ENCODE data around the gene REST.
"Not testable (repeated sequence)": the region's sequence is repeated elsewhere in the genome, so short reads cannot be mapped to it uniquely, and the experiment has no call there.

The REST gene, protein sequence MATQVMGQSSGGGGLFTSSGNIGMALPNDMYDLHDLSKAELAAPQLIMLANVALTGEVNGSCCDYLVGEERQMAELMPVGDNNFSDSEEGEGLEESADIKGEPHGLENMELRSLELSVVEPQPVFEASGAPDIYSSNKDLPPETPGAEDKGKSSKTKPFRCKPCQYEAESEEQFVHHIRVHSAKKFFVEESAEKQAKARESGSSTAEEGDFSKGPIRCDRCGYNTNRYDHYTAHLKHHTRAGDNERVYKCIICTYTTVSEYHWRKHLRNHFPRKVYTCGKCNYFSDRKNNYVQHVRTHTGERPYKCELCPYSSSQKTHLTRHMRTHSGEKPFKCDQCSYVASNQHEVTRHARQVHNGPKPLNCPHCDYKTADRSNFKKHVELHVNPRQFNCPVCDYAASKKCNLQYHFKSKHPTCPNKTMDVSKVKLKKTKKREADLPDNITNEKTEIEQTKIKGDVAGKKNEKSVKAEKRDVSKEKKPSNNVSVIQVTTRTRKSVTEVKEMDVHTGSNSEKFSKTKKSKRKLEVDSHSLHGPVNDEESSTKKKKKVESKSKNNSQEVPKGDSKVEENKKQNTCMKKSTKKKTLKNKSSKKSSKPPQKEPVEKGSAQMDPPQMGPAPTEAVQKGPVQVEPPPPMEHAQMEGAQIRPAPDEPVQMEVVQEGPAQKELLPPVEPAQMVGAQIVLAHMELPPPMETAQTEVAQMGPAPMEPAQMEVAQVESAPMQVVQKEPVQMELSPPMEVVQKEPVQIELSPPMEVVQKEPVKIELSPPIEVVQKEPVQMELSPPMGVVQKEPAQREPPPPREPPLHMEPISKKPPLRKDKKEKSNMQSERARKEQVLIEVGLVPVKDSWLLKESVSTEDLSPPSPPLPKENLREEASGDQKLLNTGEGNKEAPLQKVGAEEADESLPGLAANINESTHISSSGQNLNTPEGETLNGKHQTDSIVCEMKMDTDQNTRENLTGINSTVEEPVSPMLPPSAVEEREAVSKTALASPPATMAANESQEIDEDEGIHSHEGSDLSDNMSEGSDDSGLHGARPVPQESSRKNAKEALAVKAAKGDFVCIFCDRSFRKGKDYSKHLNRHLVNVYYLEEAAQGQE

DNA sequence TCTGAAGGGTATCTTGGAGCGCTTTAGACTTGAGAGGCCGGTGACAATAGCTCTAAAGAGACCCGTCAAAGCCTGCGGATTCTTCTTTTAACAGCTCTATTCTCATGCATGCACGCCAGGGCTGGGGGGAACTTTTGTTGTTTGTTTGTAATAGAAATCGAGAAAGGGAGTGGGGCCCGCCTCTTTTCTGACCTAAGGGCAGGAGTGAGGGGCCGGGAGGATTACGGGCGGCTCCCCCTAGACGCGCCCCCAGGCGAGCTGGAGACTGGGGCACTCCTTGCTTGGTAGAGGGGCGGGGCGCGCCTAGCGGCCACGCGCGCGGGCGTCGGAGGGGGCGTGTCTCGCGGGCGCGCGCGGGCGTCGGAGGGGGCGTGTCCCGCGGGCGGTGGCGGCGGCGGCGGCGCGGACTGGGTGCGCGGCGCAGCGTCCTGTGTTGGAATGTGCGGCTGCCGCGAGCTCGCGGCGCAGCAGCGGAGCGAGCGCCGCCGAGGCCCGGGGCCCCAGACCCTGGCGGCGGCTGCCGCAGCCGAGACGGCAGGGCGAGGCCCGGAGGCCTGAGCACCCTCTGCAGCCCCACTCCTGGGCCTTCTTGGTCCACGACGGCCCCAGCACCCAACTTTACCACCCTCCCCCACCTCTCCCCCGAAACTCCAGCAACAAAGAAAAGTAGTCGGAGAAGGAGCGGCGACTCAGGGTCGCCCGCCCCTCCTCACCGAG lies at the start of gene REST:
Gene REST (plus strand): TSS at position 412 of the 717 bp plus-strand sequence. CDS start 2,739 bp downstream, outside the sequence.
- peak; percentile 81 for DNase-seq

GRCh38 chr4:56859841-56860240 lies 47.9 kb upstream of the REST start:
- no peak for DNase-seq

DNA sequence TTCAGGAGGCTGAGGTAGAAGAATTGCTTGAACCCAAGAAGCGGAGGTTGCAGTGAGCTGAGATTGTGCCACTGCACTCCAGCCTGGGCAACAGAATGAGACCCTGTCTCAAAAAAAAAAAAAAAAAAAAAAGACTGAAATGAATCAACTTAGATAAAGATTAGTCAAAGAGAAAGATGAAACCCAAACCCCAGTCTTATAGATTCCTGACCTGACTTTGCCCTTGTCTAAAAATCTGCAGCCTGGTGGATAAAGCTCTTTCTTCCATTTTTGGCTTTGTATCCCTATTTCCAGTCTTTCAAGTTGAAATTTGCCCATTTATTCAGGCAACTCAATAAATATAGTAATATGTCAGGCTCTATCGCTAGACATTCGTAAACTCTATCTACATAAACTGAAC lies 46.9 kb upstream of the REST start:
- no peak for DNase-seq

GRCh38 chr4:56861360-56861759 lies 46.3 kb upstream of the REST start:
- DNase-seq = no peak

DNA sequence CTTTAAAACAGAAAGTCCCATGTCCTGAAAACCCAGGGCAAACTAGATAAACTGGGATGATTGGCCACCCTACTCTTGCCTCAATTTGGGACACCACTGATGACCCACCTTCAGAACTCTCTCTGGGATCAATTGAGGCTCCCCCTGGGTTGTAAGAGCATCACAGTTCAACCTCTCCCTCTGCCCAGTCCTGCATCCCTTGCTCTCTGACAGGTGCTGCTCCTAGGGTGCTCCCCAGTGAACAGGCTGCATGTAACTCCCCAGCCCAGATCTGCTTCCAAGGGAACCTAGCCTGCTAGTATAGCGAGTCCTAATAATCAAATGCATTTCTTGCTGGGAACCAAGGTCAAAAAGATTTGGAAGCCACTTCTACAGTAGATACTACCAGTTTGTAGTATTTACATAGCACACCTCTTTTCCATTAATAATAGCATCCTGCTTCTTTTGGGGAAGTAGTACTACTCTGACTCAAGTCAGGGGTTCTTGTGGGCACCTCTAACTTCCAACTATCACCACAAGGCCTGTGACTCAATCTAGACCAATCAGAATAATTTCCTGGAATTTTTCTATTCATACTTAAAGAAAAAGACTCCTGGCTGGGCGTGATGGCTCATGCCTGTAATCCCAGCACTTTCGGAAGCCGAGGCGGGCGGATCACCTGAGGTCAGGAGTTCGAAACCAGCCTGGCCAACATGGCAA lies 44.1 kb upstream of the REST start:
- DNase-seq = no peak

DNA sequence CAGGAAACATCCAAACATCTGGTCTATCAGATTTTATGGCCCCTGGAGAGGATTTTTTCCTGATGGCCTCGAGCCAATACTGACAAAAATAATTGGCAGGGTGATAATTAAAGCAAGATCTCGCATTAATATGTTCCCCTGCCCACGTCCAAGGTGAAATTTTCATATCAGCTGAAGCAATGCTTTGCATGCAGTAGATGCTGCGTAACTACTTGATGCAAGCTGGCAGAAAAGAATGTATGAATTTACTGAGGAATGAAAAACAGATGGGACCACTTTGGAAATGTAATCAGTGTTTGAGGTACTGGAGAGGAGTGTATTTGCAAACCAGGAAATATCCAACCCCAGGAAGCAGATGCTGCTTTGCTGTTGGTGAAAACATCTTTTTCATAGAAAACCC lies 36.8 kb upstream of the REST start:
- DNase-seq = no peak

GRCh38 chr4:56871371-56871866 lies 36.3 kb upstream of the REST start:
- no peak for DNase-seq

DNA sequence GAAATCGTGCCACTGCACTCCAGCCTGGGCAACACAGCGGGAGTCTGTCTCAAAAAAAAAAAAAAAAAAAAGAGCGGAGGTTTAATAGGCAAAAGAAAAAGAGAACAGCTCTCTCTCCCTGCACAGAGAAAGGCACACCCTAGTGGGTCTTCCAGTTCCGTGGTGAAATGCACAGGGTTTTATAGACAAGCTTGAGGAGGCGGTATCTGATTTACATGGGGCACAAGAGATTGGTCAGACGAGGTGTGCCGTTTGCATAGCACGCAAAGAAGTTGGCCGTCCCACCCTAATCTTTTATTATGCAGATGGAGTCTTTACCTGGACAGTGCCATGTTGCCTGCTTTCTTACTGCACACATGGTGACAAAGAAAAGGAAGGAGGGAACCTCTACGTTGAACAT lies 33.5 kb upstream of the REST start:
- no peak for DNase-seq

- DNase-seq = no peak
Observed at GRCh38 chr4:56874923-56875322, 32.8 kb upstream of the REST start.

DNA sequence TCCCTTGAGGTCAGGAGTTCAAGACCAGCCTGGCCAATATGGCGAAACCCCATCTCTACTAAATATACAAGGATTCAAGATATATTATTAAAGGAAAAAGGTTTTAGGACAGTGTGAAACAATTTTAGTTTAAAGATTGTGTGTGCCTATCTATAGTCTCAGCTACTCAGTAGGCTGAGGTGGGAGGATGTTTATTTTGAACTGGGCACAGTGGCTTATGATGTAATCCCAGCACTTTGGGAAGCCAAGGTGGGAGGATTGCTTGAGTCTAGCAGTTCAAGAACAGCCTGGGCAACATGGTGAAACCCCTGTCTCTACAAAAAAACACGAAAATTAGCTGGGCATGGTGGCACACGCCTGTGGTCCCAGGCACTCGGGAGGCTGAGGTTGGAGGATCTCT lies 31.4 kb upstream of the REST start:
- DNase-seq = no peak

GRCh38 chr4:56879996-56880395 lies 27.7 kb upstream of the REST start:
- no peak for DNase-seq

GRCh38 chr4:56880572-56880971 lies 27.1 kb upstream of the REST start:
- DNase-seq = no peak

DNA sequence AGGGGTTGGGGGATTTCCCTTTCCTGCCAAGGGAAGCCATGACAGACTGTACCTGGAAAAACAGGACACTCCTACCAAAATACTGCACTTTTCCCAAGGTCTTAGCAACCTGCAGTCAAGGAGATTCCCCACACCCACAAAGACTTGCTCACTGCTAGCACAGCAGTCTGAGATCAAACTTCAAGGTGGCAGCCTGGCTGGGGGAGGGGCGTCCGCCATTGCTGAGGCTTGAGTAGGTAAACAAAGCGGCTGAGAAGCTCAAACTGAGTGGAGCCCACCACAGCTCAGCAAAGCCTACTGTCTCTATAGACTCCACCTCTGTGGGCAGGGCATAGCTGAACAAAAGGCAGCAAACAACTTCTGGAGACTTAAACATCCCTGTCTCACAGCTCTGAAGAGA lies 23.2 kb upstream of the REST start:
- DNase-seq = not testable (repeated sequence)

- DNase-seq = no peak
Observed at GRCh38 chr4:56892691-56893090, 15.0 kb upstream of the REST start.

GRCh38 chr4:56897842-56898241 lies 9.9 kb upstream of the REST start:
- DNase-seq = not testable (repeated sequence)

GRCh38 chr4:56900186-56900585 lies 7.5 kb upstream of the REST start:
- DNase-seq = not testable (repeated sequence)

DNA sequence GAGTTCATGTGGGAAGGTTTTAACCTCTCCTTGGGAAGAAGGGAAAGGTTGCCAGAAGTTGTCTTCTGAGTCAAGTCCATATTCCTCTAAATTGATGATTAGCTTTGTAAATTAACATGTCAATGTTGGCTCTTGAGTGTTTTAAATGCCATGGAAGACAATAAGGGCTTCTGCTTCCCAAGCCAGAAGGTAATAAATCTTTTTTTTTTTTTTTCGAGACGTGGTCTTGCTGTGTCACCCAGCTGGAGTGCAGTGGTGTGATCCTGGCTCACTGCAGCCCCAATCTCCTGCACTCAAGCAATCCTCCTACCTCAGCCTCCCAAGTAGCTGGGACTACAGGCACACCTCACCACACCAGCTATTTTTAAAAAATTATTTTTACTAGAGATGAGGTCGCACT lies 5.0 kb upstream of the REST start:
- DNase-seq = no peak

- no peak for DNase-seq
Observed at GRCh38 chr4:56905796-56906195, 1.9 kb upstream of the REST start.

GRCh38 chr4:56906489-56907393 lies 959 bp upstream of the REST start:
- no peak for DNase-seq

- DNase-seq = peak; percentile 56
Observed at GRCh38 chr4:56908206-56909085, 746 bp downstream of the REST start.
